ENCODE data around the gene CXorf49B.
"Not testable (repeated sequence)": the region's sequence is repeated elsewhere in the genome, so short reads cannot be mapped to it uniquely, and the experiment has no call there.

DNA sequence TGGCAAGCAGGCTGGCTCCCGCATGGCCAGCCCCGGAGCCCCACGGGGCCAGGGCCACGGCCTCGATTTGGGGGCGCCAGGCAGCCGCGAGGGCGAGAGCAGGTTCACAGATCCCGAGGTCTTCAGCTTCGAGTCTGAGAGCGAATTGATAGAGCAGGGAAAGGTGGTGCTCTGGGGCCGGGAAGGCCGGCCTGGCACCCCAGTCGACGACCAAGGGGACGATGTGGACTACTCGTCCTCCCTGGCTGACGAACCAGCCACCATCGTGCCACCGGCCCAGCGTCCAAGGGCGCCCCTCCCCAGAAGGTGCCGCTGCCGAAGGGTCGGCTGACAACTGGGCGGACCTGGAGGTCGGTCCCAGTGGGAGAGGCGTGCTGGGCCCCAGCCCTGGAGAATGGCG, 44.0 kb upstream of the CXorf49B start:
- TF ChIP-seq POLR2A (IDR thresholded peaks at IDR 0.05): not testable (repeated sequence)
- TF ChIP-seq, protein P1, sequence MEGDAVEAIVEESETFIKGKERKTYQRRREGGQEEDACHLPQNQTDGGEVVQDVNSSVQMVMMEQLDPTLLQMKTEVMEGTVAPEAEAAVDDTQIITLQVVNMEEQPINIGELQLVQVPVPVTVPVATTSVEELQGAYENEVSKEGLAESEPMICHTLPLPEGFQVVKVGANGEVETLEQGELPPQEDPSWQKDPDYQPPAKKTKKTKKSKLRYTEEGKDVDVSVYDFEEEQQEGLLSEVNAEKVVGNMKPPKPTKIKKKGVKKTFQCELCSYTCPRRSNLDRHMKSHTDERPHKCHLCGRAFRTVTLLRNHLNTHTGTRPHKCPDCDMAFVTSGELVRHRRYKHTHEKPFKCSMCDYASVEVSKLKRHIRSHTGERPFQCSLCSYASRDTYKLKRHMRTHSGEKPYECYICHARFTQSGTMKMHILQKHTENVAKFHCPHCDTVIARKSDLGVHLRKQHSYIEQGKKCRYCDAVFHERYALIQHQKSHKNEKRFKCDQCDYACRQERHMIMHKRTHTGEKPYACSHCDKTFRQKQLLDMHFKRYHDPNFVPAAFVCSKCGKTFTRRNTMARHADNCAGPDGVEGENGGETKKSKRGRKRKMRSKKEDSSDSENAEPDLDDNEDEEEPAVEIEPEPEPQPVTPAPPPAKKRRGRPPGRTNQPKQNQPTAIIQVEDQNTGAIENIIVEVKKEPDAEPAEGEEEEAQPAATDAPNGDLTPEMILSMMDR (IDR thresholded peaks at IDR 0.05): not testable (repeated sequence)

All from right lobe of liver (tissue), 4 donors.